WI38 (cell line): ENCODE data around the gene EIF2AK2.

ENCODE experiments used
- H3K4me3 ChIP-seq: 2 replicates; pipeline ENCODE4 v1.5.1; 2011; ENCODE audit warnings: low read depth, mild to moderate bottlenecking, control low read depth, low read length
- TF ChIP-seq, protein P1 (sequence below): IDR thresholded peaks from 2 replicates; pipeline ENCODE4 v1.5.1; 2012; ENCODE audit warnings: low read depth, mild to moderate bottlenecking, control low read depth, low read length

EIF2AK2 gene

DNA sequence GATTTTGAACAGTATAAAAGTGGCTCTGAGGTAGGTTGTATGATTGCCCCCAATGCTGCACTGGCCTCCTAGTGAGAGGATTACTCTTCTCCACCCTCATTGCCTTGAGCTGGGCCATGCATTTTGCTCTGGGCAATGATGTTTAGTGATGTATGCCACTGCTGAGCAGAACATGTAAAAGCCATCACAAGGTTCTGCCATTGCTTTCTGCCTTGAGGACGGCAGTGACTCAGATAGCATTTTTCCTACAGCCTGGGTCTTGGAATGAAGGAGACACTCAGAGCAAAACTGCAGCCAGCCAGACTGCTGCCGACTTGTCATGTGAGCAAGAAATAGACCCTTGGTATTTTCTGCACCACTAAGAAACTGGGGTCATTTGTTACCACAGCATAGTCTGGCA lies 44.8 kb downstream of the EIF2AK2 start:
- TF ChIP-seq, protein P1, sequence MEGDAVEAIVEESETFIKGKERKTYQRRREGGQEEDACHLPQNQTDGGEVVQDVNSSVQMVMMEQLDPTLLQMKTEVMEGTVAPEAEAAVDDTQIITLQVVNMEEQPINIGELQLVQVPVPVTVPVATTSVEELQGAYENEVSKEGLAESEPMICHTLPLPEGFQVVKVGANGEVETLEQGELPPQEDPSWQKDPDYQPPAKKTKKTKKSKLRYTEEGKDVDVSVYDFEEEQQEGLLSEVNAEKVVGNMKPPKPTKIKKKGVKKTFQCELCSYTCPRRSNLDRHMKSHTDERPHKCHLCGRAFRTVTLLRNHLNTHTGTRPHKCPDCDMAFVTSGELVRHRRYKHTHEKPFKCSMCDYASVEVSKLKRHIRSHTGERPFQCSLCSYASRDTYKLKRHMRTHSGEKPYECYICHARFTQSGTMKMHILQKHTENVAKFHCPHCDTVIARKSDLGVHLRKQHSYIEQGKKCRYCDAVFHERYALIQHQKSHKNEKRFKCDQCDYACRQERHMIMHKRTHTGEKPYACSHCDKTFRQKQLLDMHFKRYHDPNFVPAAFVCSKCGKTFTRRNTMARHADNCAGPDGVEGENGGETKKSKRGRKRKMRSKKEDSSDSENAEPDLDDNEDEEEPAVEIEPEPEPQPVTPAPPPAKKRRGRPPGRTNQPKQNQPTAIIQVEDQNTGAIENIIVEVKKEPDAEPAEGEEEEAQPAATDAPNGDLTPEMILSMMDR, result no peak
- no peak overlapping the region for H3K4me3 ChIP-seq

GRCh38 chr2:37110306-37111212 lies 46.2 kb downstream of the EIF2AK2 start:
- TF ChIP-seq, protein P1, result no peak
- no peak overlapping the region for H3K4me3 ChIP-seq

GRCh38 chr2:37109523-37109922 lies 47.3 kb downstream of the EIF2AK2 start:
- no peak overlapping the region for H3K4me3 ChIP-seq
- TF ChIP-seq, protein P1, result no peak

DNA sequence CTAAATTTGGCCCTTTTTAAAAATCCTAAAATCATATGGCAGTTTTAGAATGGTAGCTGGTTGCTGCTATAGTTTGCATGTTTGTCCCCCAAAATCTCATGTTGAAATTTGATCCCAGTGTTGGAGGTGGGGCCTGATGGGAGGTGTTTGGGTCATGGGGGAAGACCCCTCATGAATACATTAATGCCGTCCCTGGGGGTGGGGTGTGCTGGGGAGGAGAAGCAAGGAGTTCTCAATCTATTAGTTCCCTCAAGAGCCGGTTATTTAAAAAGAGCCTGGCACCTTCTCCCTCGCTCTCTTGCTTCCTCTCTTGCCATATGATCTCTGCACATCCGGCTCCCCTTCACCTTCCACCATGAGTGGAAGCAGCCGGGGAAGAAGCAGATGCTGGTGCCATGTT lies 51.6 kb downstream of the EIF2AK2 start:
- H3K4me3 ChIP-seq, result no peak overlapping the region
- TF ChIP-seq, protein P1, result no peak

GRCh38 chr2:37104178-37104577 lies 52.6 kb downstream of the EIF2AK2 start:
- TF ChIP-seq, protein P1, result no peak
- no peak overlapping the region for H3K4me3 ChIP-seq

DNA sequence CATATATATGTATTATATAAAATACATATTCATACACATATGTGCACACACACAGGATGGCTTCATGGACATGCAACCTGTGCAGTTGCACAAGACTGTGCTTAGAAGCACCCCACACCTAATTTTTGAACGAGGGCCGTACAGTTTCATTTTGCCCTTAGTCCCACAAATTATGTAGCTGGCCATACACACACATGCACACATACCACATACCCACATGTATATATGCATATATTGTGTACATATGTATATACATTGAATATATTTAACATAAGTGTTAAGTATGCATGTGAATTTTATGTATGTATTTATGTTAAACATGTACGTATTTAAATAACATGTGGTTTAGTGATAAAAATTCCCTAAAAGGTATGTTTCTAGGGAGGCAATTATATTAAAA lies 54.2 kb downstream of the EIF2AK2 start:
- TF ChIP-seq, protein P1, result no peak
- no peak overlapping the region for H3K4me3 ChIP-seq

- no peak overlapping the region for H3K4me3 ChIP-seq
- TF ChIP-seq, protein P1, result no peak
Measured at GRCh38 chr2:37100054-37100453, 56.7 kb downstream of the EIF2AK2 start.
